NCI-H2029 (cell line): Measurements from ENCODE around the gene GLI2.
A peak's percentile ranks its signal among the peaks of the same experiment; 100 is the strongest.

Experiments used
- DNase-seq: peaks from one replicate; lab custom pipeline; 2025; lab: John Stamatoyannopoulos, UW

GLI2 gene

GRCh38 chr2:120712180-120712681 is 23.4 kb upstream of the GLI2 start:
- no peak for DNase-seq

GRCh38 chr2:120715353-120715752 is 20.3 kb upstream of the GLI2 start:
- DNase-seq: no peak

GRCh38 chr2:120715941-120716340 is 19.7 kb upstream of the GLI2 start:
- DNase-seq: no peak

- DNase-seq: no peak
Measured at GRCh38 chr2:120716641-120717585, 18.8 kb upstream of the GLI2 start.

GRCh38 chr2:120719491-120719890 is 16.2 kb upstream of the GLI2 start:
- DNase-seq: no peak

GRCh38 chr2:120720231-120720630 is 15.4 kb upstream of the GLI2 start:
- no peak for DNase-seq

GRCh38 chr2:120720746-120721375 is 14.8 kb upstream of the GLI2 start:
- no peak for DNase-seq

- no peak for DNase-seq
Measured at GRCh38 chr2:120722246-120722567, 13.5 kb upstream of the GLI2 start.

GRCh38 chr2:120722568-120723421 is 12.9 kb upstream of the GLI2 start:
- no peak for DNase-seq

GRCh38 chr2:120726245-120726644 is 9.4 kb upstream of the GLI2 start:
- no peak for DNase-seq

- DNase-seq: no peak
Measured at GRCh38 chr2:120729406-120730399, 6.0 kb upstream of the GLI2 start.

GRCh38 chr2:120731175-120731574 is 4.5 kb upstream of the GLI2 start:
- DNase-seq: no peak

GRCh38 chr2:120732506-120733237 is 3.0 kb upstream of the GLI2 start:
- no peak for DNase-seq

- DNase-seq: no peak
Measured at GRCh38 chr2:120733238-120733932, 2.3 kb upstream of the GLI2 start.

GRCh38 chr2:120734930-120735651 is 577 bp upstream of the GLI2 start:
- DNase-seq: no peak

- no peak for DNase-seq
Measured at GRCh38 chr2:120736202-120736623, 545 bp downstream of the GLI2 start.

GRCh38 chr2:120736624-120737339 is 1.1 kb downstream of the GLI2 start:
- no peak for DNase-seq

GRCh38 chr2:120737340-120738101 is 1.9 kb downstream of the GLI2 start:
- peak; percentile 65 for DNase-seq
